Dedifferentiated amniotic fluid mesenchymal stem cell (primary cell): Measurements from ENCODE around the gene MAP2K6.

ENCODE experiments used
- DNase-seq: peaks from one replicate; pipeline ENCODE4 v3.0.0-alpha.2; 2016; ENCODE audit errors: extremely low spot score

Gene MAP2K6

GRCh38 chr17:69427486-69428197 lies 13.1 kb downstream of the MAP2K6 start:
- DNase-seq, result no peak

GRCh38 chr17:69428252-69428980 lies 13.9 kb downstream of the MAP2K6 start:
- DNase-seq, result no peak

GRCh38 chr17:69430488-69430887 lies 16.0 kb downstream of the MAP2K6 start:
- no peak for DNase-seq

- DNase-seq, result no peak
These were observed 17.3 kb downstream of the MAP2K6 start for GRCh38 chr17:69431835-69432234.

- no peak for DNase-seq
These were observed 18.6 kb downstream of the MAP2K6 start for GRCh38 chr17:69433093-69433492.

- no peak for DNase-seq
These were observed 19.7 kb downstream of the MAP2K6 start for GRCh38 chr17:69434164-69434579.

- DNase-seq, result no peak
These were observed 21.6 kb downstream of the MAP2K6 start for GRCh38 chr17:69435971-69436696.

GRCh38 chr17:69437475-69437874 lies 23.0 kb downstream of the MAP2K6 start:
- no peak for DNase-seq

- no peak for DNase-seq
These were observed 24.3 kb downstream of the MAP2K6 start for GRCh38 chr17:69438776-69439175.

GRCh38 chr17:69441179-69441578 lies 26.7 kb downstream of the MAP2K6 start:
- DNase-seq, result no peak

GRCh38 chr17:69443138-69443537 lies 28.6 kb downstream of the MAP2K6 start:
- DNase-seq, result no peak

GRCh38 chr17:69444023-69444422 lies 29.5 kb downstream of the MAP2K6 start:
- DNase-seq, result no peak

- no peak for DNase-seq
These were observed 30.6 kb downstream of the MAP2K6 start for GRCh38 chr17:69445132-69445531.

- DNase-seq, result no peak
These were observed 33.2 kb downstream of the MAP2K6 start for GRCh38 chr17:69447726-69448125.

GRCh38 chr17:69448431-69449102 lies 34.1 kb downstream of the MAP2K6 start:
- no peak for DNase-seq

GRCh38 chr17:69450131-69450530 lies 35.6 kb downstream of the MAP2K6 start:
- no peak for DNase-seq

- no peak for DNase-seq
These were observed 36.4 kb downstream of the MAP2K6 start for GRCh38 chr17:69450918-69451317.

- DNase-seq, result no peak
These were observed 37.2 kb downstream of the MAP2K6 start for GRCh38 chr17:69451416-69452394.

GRCh38 chr17:69452664-69453260 lies 38.3 kb downstream of the MAP2K6 start:
- no peak for DNase-seq

GRCh38 chr17:69454051-69454450 lies 39.6 kb downstream of the MAP2K6 start:
- DNase-seq, result no peak

GRCh38 chr17:69455040-69455439 lies 40.5 kb downstream of the MAP2K6 start:
- no peak for DNase-seq
